A673 (cell line): ENCODE results near the gene OR5AN1.

Source experiments
- CTCF ChIP-seq: fragments of 300-800, 200-600 bp; sonication (generic); conservative IDR thresholded peaks from 2 replicates; pipeline ENCODE4 v1.5.1; 2017; ENCODE audit warnings: low read depth, mild to moderate bottlenecking, antibody characterized with exemption, low read length, moderate library complexity, mixed read lengths
- EZH2 ChIP-seq: fragments of 200-600 bp; sonication (generic); IDR thresholded peaks from 2 replicates; pipeline ENCODE4 v1.6.1; 2017; ENCODE audit warnings: borderline replicate concordance, low read depth, mild to moderate bottlenecking, mixed read lengths, antibody characterized with exemption, low read length; ENCODE audit not compliant: poor library complexity, severe bottlenecking

GRCh38 chr11:59355226-59355625 is 3.5 kb upstream of the OR5AN1 start:
- TF ChIP-seq CTCF (no peak), EZH2 (no peak)
